Motor neuron (in vitro differentiated cells): ENCODE results near the gene CRISPLD2. TPM values are rescaled to one million over a fixed set of nuclear protein-coding genes. Genes with fewer than 3 reads are reported as not detected.
"Not testable (repeated sequence)": the region's sequence is repeated elsewhere in the genome, so short reads cannot be mapped to it uniquely, and the experiment has no call there.

ENCODE experiments used
- ATAC-seq, 8 experiments: fragments of 200-7000 bp; cut with Tn5 transposase; replicated peaks in 6 of 8; 2 replicates each; pipeline ENCODE4 v1.8.0; 2021; ENCODE audit warnings: mild to moderate bottlenecking in 8 of 8, moderate library complexity in 8 of 8
- H3K27ac ChIP-seq, 2 donors: fragments of 250-450 bp; sonication (Bioruptor Pico); 2 replicates each; pipeline ENCODE4 v1.9.0; 2021; ENCODE audit warnings: antibody characterized with exemption in 2 of 2, mild to moderate bottlenecking in 2 of 2, moderate library complexity in 1 of 2
- H3K4me1 ChIP-seq, 2 donors: fragments of 250-450 bp; sonication (Bioruptor Pico); replicated peaks in 1 of 2; 2 replicates each; pipeline ENCODE4 v1.6.1; 2021; ENCODE audit warnings: antibody characterized with exemption in 2 of 2, mild to moderate bottlenecking in 2 of 2, moderate library complexity in 1 of 2
- H3K4me3 ChIP-seq, 5 donors: fragments of 250-450 bp; sonication (Bioruptor Pico); 2 replicates each; pipeline ENCODE4 v1.9.0; 2021; ENCODE audit warnings: antibody characterized with exemption in 5 of 5, mild to moderate bottlenecking in 5 of 5, moderate library complexity in 4 of 5
- WGBS, 10 experiments: fragments of 450-650 bp; shearing (Covaris generic); methylation state at CpG; one replicate each; pipeline ENCODE4 v1.0.0; 2022; 5-methylcytosine and 5-hydroxymethylcytosine counted together
- in situ Hi-C, 9 experiments: fragments of 400-800 bp; cut with MboI; loops; one replicate each; pipeline ENCODE4 v1.15.0; 2021; ENCODE audit warnings: low sequenced_read_pairs in 9 of 9, low pct_unique_long_range_greater_than_20kb in 2 of 9; ENCODE audit not compliant: unreplicated experiment in 9 of 9
- total RNA-seq, 8 experiments: library from RNA; unstranded; fragments of 300-600 nt; gene quantifications; 2 replicates each; pipeline versions ENCODE4 v1.2.3 to v1.2.4, GENCODE V29; 2022

CRISPLD2 gene
- total RNA-seq, 8 experiments from 2014 or later = 0.14 to 15.4 (median 1.3) TPM

DNA sequence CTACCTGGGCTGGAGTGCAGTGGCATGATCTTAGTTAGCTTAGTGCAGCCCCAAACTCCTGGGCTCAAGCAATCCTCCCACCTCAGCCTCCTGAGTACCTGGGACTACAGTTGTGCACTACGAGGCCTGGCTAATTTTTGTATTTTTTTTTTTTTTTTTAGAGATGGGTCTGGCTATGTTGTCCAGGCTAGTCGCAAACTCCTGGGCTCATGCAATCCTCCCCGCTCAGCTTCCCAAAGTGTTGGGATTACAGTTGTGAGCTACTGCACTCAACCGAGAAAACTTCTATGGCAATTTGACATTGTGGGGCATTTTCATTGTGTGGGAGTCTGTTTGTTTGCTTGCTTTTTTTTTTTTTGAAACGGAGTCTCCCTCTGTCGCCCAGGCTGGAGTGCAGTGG, 30.0 kb downstream of the CRISPLD2 start:
- ATAC-seq = no peak
- Histone ChIP-seq H3K4me1 (peaks cover 2 to 12% of the 10 kb centered on the region in 2 donors), H3K27ac (no peak overlapping the region), H3K4me3 (no peak overlapping the region)
- in situ Hi-C loops = no loop called here
- 60 to 100% (median 96%) methylated on average over 1 to 5 of the region's 6 CpGs; no CpG with 5 or more reads in 2 of the 10 experiments for WGBS, 10 experiments

DNA sequence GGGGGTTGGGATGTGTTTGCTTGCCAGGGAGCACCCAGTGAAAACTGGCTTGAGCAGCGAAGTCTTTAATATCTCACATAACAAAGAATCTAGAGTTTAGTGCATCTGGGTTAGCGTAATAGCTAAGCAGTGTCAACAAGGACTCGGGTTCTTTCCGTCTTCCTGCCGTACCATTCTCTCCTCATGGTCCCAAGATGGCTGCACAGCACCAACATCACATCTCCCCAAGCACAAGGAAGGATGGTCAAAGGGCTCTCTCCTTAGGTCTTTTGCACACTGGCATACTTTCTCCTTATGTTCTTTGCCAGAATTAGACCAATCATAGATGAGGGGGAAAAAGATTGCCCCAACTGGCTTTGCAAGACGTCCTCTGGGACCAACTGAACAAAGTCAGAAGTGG, 30.9 kb downstream of the CRISPLD2 start:
- Histone ChIP-seq H3K27ac (no peak overlapping the region), H3K4me1 (peaks cover 0 to 10% of the 10 kb centered on the region in 2 donors), H3K4me3 (no peak overlapping the region)
- WGBS, 10 experiments = 80 to 100% (median 100%) methylated on average over 1 to 5 of the region's 6 CpGs; no CpG with 5 or more reads in 2 of the 10 experiments
- ATAC-seq = no peak
- in situ Hi-C loops = no loop called here

DNA sequence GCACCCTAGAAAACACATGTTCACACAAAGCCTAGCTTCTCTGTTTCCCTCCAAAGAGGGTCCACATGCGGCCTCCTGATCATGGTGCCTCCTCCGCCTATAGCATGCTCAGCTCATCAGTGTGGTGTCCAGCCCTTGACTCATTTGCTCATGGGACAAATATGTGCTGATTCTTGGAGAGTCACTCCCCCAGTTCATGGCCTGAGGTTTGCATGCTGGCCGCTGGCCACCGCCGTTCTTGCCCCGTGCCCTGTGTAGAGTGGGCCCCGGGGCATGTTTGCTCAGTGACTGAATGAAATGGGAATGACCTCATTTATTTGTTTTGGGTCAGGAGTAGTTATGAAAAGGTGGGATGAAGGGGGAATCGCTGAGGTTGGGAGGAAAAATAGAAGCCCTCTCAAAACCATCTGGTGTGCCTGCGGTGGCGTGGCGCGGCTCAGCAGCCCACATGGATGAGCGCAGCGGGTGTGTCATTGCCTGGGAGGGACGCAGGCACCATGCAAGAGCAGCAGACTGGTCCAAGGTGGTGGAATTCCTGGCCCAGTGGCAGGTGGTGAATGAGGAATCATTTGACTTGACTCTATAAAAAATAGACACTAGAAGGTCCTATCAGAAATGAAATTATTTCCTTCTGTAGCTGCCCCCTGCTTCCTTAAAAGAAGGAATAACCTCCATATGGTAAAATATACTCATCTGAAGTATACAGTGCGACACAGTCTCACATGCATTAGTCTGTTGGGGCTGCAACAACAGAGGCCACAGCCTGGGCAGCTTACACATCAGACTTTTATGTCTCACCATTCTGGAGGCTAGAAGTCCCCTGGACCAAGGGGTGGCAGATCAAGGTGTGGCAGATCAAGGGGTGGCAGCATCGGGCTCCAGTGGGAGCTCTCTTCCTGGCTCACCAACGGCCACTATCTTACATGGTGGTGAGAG, 31.7 kb downstream of the CRISPLD2 start:
- H3K4me3 ChIP-seq = no peak overlapping the region
- ATAC-seq = peak in 6 of 8 experiments; percentile 65 to 96 (median 88)
- peaks cover 0 to 10% of the 10 kb centered on the region in 2 donors for H3K4me1 ChIP-seq
- H3K27ac ChIP-seq = no peak overlapping the region
- in situ Hi-C loops = no loop called here
- WGBS, 10 experiments = 29 to 92% (median 82%) methylated on average over 1 to 11 of the region's 18 CpGs; no CpG with 5 or more reads in 1 of the 10 experiments

DNA sequence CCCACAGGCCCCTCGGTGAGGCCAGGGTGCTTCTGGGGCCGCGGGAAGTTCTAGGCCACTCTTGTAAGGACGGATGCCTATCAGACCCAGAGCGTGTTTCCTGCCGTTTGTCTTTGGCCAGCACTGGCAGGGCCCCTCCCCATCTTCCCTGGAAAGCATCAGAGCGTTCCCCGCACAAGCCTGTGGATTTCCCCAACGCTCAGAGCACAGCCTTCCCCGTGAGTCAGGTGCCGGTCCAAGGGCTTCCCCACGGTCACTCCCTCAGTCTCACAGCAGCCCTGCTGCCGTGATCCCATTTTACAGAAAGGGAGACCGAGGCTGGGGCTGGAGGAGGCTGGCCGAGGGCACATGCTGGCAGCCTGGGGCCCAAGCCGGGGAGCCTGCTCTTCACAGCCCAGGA, 33.7 kb downstream of the CRISPLD2 start:
- Histone ChIP-seq H3K27ac (no peak overlapping the region), H3K4me1 (no peaks in the 10 kb centered on the region), H3K4me3 (no peak overlapping the region)
- in situ Hi-C loops = no loop called here
- WGBS, 10 experiments = 73 to 81% methylated on average over 7 to 9 of the region's 16 CpGs; no CpG with 5 or more reads in 8 of the 10 experiments
- no peak for ATAC-seq

DNA sequence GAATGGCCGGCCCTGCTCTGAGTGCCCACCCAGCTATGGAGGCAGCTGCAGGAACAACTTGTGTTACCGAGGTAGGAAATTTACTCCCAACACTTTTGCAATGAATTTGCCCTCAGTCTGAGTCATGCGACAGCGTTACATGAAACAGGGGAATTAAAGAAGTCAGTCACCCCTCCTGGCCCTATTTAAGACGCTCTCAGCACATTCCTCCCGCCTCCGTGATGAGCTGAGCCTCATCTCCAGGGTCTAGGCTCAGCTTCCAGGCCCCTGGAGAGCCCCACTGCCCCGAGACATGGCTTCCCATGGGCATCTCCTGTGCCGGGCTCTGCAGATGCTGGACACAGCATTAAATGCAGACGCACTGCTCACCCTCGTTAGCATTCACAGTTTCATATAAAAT, 35.0 kb downstream of the CRISPLD2 start:
- Histone ChIP-seq H3K4me1 (no peaks in the 10 kb centered on the region), H3K27ac (no peak overlapping the region), H3K4me3 (no peak overlapping the region)
- peak in 3 of 8 experiments; percentile 39 to 65 (median 50) for ATAC-seq
- in situ Hi-C loops = no loop called here
- WGBS, 10 experiments = 40 to 77% (median 64%) methylated on average over 1 to 9 of the region's 11 CpGs; no CpG with 5 or more reads in 7 of the 10 experiments

DNA sequence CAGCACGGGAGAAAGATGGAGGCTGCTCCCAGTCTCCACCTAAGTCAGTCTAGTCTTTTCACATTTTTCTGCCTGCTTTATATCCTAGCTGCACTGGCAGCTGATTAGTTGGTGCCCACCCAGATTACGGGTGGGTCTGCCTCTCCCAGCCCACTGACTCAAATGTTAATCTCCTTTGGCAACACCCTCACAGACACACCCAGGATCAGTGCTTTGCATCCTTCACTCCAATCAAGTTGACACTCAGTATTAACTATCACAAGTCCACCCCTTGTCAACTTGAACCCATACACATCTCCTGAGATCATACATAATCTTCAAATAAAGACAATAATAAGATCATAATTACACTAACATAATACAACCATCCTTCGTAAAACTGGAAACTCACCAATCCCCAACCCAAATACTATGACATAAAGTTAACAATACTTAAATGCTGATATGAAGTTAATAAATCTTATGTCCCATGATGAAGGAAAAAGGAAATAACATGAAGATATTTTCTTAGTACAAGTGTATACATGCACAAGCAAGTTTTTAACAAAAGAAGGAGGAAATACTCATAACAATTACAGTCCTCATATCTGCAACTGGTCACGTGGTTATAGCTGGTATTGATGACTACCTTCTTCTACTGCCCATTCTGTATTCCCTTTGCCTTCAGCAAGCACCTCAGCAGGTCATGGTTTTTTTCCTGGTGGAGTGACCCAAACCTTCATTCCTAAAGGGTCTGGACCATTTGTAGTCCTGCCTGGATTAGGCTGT, 35.8 kb downstream of the CRISPLD2 start:
- WGBS, 10 experiments = 63 to 100% (median 79%) methylated on average over 2 to 3 of the region's 4 CpGs; no CpG with 5 or more reads in 2 of the 10 experiments
- H3K4me3 ChIP-seq, ATAC-seq, H3K4me1 ChIP-seq, in situ Hi-C loops, H3K27ac ChIP-seq: not testable (repeated sequence)

DNA sequence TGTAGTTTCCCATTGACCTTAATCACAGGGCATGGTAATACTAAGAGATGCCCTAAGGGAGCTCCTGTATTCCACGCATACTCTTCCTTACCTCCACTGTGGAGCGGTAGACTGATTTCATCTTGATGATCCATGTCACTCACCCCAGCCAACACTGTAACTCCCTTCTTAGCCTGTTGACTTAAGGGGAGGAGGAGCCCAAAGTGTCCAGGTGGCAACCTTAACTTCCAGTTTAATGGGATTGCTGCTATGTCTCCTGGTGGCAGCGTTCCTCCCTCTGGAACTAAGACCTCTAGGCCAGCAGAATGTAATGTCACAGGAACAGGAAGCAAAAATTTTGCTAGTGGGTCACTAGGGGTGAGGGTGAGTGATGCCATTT, 36.4 kb downstream of the CRISPLD2 start:
- H3K4me3 ChIP-seq, ATAC-seq, in situ Hi-C loops, H3K4me1 ChIP-seq, H3K27ac ChIP-seq: not testable (repeated sequence)
- 17 to 100% (median 100%) methylated on average over 1 to 2 of the region's 3 CpGs; no CpG with 5 or more reads in 3 of the 10 experiments for WGBS, 10 experiments

DNA sequence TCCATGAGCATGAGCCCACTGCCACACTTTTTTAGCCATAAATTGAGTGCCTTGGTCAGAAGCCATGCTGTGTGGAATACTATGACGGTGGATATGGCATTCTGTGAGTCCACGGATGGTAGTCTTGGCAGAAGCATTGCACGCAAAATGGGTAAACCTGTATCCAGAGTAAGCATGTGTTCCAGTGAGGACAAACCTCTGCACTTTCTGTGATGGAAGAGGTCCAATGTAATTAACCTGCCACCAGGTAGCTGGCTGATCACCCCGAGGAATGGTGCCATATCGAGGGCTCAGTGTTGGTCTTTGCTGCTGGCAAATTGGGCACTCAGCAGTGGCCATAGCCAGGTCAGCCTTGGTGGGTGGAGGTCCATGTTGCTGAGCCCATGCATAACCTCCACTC, 37.0 kb downstream of the CRISPLD2 start:
- ATAC-seq, H3K4me1 ChIP-seq, in situ Hi-C loops, H3K4me3 ChIP-seq, H3K27ac ChIP-seq: not testable (repeated sequence)
- WGBS, 10 experiments = 85 to 100% (median 100%) methylated on average over 1 to 5 of the region's 5 CpGs; no CpG with 5 or more reads in 5 of the 10 experiments

DNA sequence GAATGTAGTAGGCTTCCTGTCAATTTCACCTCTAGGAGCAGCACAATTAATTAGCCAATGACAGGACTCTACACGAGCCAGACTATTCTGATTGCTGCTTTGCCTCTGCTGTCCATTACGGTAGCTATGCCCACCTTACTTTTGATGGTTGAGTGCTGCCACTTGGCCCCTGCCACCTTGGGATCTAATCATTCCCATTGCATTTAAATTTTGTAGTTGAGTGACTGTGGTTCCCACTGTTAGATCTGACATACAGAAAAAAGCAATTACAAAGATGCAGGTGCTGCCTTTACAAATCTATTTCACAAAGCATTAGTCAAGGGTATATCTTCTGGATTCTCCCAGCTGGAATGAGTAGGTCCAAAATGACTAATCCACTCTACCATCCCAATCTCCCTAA, 39.9 kb downstream of the CRISPLD2 start:
- in situ Hi-C loops = no loop called here
- 81 to 100% (median 94%) methylated on average over 1 to 2 of the region's 2 CpGs; no CpG with 5 or more reads in 4 of the 10 experiments for WGBS, 10 experiments
- no peak overlapping the region for H3K4me3 ChIP-seq
- ATAC-seq = no peak
- no peak overlapping the region for H3K27ac ChIP-seq
- H3K4me1 ChIP-seq = no peaks in the 10 kb centered on the region

DNA sequence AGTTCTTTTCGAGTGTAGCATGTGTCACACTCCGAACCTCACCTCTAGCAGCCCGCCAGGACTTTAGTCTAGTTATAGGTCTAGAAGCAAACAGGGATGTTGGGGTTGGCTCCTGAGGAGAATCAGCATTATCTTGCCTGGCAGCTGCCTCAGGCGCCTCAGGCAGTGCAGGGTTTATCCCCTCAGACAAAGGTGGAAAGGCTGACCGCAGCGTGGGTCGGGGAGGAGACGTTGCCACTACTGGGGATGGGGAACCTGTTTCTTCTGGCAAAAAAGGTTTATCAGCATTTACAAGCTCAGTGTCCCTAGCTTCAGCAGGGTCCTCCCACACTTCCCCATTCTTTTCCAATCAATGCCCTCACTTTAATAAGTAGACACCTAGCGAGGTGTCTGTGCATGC, 40.6 kb downstream of the CRISPLD2 start:
- in situ Hi-C loops = no loop called here
- Histone ChIP-seq H3K4me1 (no peaks in the 10 kb centered on the region), H3K4me3 (no peak overlapping the region), H3K27ac (no peak overlapping the region)
- ATAC-seq = no peak
- WGBS, 10 experiments = 60 to 100% (median 87%) methylated on average over 1 to 7 of the region's 9 CpGs; no CpG with 5 or more reads in 2 of the 10 experiments

DNA sequence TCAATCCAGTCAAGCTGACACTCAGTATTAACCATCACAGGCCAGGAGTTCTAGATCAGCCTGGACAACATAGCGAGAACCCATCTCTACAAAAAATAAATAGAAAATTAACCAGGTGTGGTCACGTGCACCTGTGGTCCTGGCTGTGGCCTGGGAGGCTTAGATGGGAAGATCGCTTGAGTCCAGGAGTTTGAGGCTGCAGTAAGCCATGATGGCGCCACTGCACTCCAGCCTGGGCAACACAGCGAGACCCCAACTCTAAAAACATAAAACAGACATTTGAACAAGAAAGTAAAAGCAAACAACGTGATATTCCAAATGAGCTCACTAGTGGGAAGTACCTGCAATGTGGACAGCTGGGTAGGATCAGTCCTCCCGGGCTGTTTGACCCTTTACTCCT, 41.9 kb downstream of the CRISPLD2 start:
- no peak for ATAC-seq
- 40 to 100% (median 87%) methylated on average over 1 to 7 of the region's 7 CpGs for WGBS, 10 experiments
- H3K27ac ChIP-seq = no peak overlapping the region
- in situ Hi-C loops = no loop called here
- H3K4me3 ChIP-seq = no peak overlapping the region
- H3K4me1 ChIP-seq = no peaks in the 10 kb centered on the region

DNA sequence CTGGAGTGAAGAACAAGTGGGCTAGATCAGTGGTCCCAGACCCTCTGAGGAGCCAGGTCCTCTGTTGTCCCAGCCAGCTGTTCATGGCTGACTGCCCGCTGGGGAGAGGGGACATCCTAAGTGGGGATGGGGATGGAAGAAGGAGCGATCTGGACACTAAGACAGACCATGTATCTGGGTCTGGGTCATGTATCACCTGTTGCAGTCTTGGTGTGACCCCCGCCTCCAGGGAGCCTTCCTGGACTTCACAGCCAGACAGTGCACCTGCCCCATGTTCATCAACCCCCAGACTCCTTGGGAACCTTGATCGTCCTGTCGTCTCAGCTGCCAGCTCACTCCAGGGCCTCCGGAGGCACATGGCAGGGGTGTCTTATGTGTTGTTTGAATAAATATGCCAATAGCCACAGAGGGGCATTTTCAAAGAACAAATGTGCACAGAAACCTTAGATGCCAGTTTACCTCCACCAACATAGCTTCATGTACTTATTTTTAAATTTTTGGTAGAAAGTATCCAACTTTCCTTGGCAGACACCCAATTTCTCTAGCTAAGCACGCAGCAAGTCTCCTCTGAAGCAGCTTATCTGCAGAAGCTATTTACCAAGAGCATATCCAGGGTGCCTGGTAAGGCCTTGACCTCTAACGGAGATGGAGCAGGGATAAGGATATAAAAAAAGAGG, 43.2 kb downstream of the CRISPLD2 start:
- H3K4me3 ChIP-seq = no peak overlapping the region
- in situ Hi-C loops = no loop called here
- ATAC-seq = no peak
- no peak overlapping the region for H3K27ac ChIP-seq
- WGBS, 10 experiments = 60 to 92% (median 77%) methylated on average over 1 to 5 of the region's 8 CpGs; no CpG with 5 or more reads in 4 of the 10 experiments
- peaks cover 0 to 2% of the 10 kb centered on the region in 2 donors for H3K4me1 ChIP-seq

DNA sequence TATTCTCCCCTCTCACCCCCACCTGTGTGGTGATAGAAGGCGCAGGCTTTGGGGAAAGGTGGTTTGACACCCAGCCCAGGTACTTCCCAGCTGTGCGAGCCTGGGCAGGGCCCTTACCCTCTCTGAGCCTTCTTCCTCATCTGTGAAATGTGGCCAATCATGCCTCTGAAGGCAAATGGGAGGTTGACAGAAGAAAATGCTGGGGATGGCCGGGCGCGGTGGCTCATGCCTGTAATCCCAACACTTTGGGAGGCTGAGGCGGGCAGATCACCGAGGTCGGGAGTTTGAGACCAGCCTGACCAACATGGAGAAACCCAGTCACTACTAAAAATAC, 43.7 kb downstream of the CRISPLD2 start:
- Histone ChIP-seq H3K4me1 (peaks cover 0 to 4% of the 10 kb centered on the region in 2 donors), H3K4me3 (no peak overlapping the region), H3K27ac (no peak overlapping the region)
- 83 to 100% (median 95%) methylated on average over 1 to 6 of the region's 8 CpGs; no CpG with 5 or more reads in 4 of the 10 experiments for WGBS, 10 experiments
- ATAC-seq = no peak
- in situ Hi-C loops = no loop called here
